ENCODE data around the gene ERC2. TPM values are rescaled to one million over a fixed set of nuclear protein-coding genes. Genes with fewer than 3 reads are reported as not detected.

ERC2 gene
- total and polyA plus RNA-seq, 2 donors (not counting 3 experiments of a cell fraction or from before 2014, with no cell fraction given): 5.6 to 15.5 TPM

- dilution Hi-C loops (cut with MboI; ENCODE audit: extremely low pct_ligation_motif_present, low sequenced_read_pairs): no loop called here
- Histone ChIP-seq H3K4me2 (ENCODE audit: insufficient read depth, low read length) (no peak overlapping the region), H3K4me1 (ENCODE audit: control insufficient read depth, extremely low read depth, insufficient read depth, low read length) (peaks cover 2% of the 10 kb centered on the region), H3K27ac (ENCODE audit: insufficient read depth, low read depth, low read length) (no peak overlapping the region), H3K79me2 (ENCODE audit: control insufficient read depth, insufficient read depth, low read length) (no peaks in the 10 kb centered on the region), H3K9ac (replicated peaks; ENCODE audit: extremely low read depth, insufficient read depth, low read length) (no peak overlapping the region), H3K27me3 (ENCODE audit: control insufficient read depth in 2 of 2, insufficient read depth in 2 of 2, low read length in 2 of 2) (no peaks in the 10 kb centered on the region), H3K9me3 (replicated peaks; ENCODE audit: control insufficient read depth, insufficient read depth, low read length) (no peaks in the 10 kb centered on the region), H4K20me1 (replicated peaks; ENCODE audit: control insufficient read depth, extremely low read depth, insufficient read depth, low read length) (no peaks in the 10 kb centered on the region), H3K9me1 (replicated peaks; ENCODE audit: control insufficient read depth, extremely low read depth, insufficient read depth, low read length) (no peaks in the 10 kb centered on the region), H3K36me3 (ENCODE audit: control insufficient read depth in 2 of 2, extremely low read depth in 1 of 2, insufficient read depth in 2 of 2, low read length in 2 of 2) (no peaks in the 10 kb centered on the region), H3K4me3 (replicated peaks in 1 of 3; ENCODE audit: insufficient read depth in 1 of 3, low read depth in 1 of 3, low read length in 3 of 3) (no peak overlapping the region), H2AFZ (ENCODE audit: low read depth, low read length) (no peak overlapping the region)
- BruUV-seq (replicated peaks): no TSS peak
- POLR2A ChIA-PET: no interaction called here
- no peak for FAIRE-seq
- intact Hi-C loops (cut with micrococcal nuclease): no loop called here
- CTCF ChIA-PET: interaction anchor here (1.8 kb wide), 1 partner anchor 11 kb away, joined by 4 read pairs; no protein-coding TSS in a partner anchor
- TF ChIP-seq POLR2AphosphoS5 (IDR thresholded peaks at IDR 0.05; ENCODE audit: insufficient read depth, low read depth, low read length) (no peak), CTCF (IDR thresholded peaks at IDR 0.05; ENCODE audit: extremely low read depth in 1 of 2, insufficient read depth in 1 of 2, low read depth in 1 of 2, low read length in 2 of 2) (no peak), EZH2 (IDR thresholded peaks at IDR 0.05; ENCODE audit: borderline replicate concordance, low read depth, low read length, severe bottlenecking) (no peak), MYC (IDR thresholded peaks at IDR 0.05; ENCODE audit: low read depth, low read length) (no peak), GATA2 (IDR thresholded peaks at IDR 0.05; ENCODE audit: insufficient read depth, insufficient read length, low read depth, low read length) (no peak), JUN (IDR thresholded peaks at IDR 0.05; ENCODE audit: borderline replicate concordance, insufficient read depth, insufficient read length, low read depth) (no peak)
- peak; percentile 48 for DNase-seq (ENCODE audit: low read depth, low spot score)
These were observed 521.6 kb downstream of the ERC2 start for GRCh38 chr3:55946574-55947160.
